ENCODE data around the gene DCDC1.

DNA sequence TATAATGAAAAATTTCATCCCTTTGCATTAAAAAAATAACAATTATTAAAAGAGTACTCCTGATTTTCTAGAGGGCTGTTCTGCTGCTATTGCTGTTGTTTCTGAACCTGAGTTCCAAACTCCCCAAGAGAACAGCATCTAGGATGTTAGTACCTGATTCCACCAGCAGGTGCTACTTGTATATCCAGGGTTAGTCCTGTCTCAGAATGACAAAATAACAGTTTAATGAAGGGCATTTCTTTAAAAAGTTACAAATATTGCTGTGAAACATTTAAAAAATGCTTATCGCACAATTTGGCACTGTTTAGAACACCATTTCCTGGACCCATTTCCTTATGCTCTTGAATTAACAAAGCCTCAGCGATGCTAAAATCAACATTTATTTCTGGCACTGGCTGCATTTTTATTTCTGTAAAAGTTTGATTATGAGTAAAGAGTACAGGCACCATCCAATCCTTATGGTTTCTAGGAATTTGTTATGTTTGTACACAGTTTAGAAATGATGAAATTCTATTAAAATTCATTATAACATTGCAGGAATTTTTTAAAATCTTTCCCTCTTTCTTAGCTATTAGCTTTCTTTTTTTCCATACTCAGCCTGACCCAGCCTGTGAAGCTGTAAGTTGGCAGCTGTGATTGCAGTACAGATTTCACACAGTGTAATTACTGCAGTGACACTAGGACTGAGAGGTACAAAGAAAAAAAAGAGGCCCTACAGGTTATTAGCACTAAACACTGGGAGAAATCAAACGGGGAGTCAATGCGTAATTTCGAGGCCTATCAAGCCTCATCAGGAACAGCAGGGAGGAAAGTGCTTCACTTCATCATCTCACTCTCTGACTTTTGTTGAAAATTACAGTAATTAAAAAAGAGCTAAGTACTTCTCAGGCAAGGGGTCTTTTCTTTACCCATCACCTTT lies 208.8 kb downstream of the DCDC1 start:
- TF ChIP-seq, protein P1, sequence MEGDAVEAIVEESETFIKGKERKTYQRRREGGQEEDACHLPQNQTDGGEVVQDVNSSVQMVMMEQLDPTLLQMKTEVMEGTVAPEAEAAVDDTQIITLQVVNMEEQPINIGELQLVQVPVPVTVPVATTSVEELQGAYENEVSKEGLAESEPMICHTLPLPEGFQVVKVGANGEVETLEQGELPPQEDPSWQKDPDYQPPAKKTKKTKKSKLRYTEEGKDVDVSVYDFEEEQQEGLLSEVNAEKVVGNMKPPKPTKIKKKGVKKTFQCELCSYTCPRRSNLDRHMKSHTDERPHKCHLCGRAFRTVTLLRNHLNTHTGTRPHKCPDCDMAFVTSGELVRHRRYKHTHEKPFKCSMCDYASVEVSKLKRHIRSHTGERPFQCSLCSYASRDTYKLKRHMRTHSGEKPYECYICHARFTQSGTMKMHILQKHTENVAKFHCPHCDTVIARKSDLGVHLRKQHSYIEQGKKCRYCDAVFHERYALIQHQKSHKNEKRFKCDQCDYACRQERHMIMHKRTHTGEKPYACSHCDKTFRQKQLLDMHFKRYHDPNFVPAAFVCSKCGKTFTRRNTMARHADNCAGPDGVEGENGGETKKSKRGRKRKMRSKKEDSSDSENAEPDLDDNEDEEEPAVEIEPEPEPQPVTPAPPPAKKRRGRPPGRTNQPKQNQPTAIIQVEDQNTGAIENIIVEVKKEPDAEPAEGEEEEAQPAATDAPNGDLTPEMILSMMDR (IDR thresholded peaks at IDR 0.05): peak in 1 of 5 experiments; percentile 15
- TF ChIP-seq POLR2A (IDR thresholded peaks at IDR 0.05): no peak
- TF ChIP-seq POLR2AphosphoS5 (IDR thresholded peaks at IDR 0.05): no peak
